IPS-20b (cell line): ENCODE data around the gene ZNF621.

Source experiments
- H3K27ac ChIP-seq: one replicate; pipeline ENCODE4 v1.5.1; 2013; ENCODE audit warnings: low read length
- H3K27me3 ChIP-seq: 2 replicates; pipeline ENCODE4 v1.6.1; 2013; ENCODE audit warnings: mild to moderate bottlenecking, low read length, inconsistent platforms; ENCODE audit not compliant: insufficient read depth
- H3K36me3 ChIP-seq: 2 replicates; pipeline ENCODE4 v1.6.1; 2013; ENCODE audit warnings: low read depth, mild to moderate bottlenecking, inconsistent platforms, low read length, moderate library complexity; ENCODE audit not compliant: insufficient read depth
- H3K4me1 ChIP-seq: 2 replicates; pipeline ENCODE4 v1.6.1; 2013; ENCODE audit warnings: mild to moderate bottlenecking, control low read depth, inconsistent platforms, low read length, moderate library complexity; ENCODE audit not compliant: insufficient read depth
- H3K4me3 ChIP-seq: 2 replicates; pipeline ENCODE4 v1.5.1; 2013; ENCODE audit warnings: mild to moderate bottlenecking, low read length, inconsistent platforms
- H3K9ac ChIP-seq: 2 replicates; pipeline ENCODE4 v1.6.1; 2013; ENCODE audit warnings: low read depth, mild to moderate bottlenecking, inconsistent platforms, low read length, moderate library complexity
- H3K9me3 ChIP-seq: 2 replicates; pipeline ENCODE4 v1.6.1; 2013; ENCODE audit warnings: mild to moderate bottlenecking, low read depth, low read length, inconsistent platforms; ENCODE audit not compliant: insufficient read depth

Gene ZNF621

GRCh38 chr3:40505599-40506462, 18.9 kb upstream of the ZNF621 start, which contains the start of gene ZNF620:
TSS of gene ZNF620 (plus strand) at chr3:40506039. CDS start at chr3:40506353, 314 bp downstream.
- H3K4me1 ChIP-seq = 0 out of 2 replicates have a peak, but pooled peaks cover 4% of the 10 kb centered on the region
- H3K27me3 ChIP-seq = no peaks in the 10 kb centered on the region
- H3K9me3 ChIP-seq = no peaks in the 10 kb centered on the region
- peak within 1 kb of the TSS; percentile 91 for H3K9ac ChIP-seq
- H3K36me3 ChIP-seq = peaks cover 24% of the 10 kb centered on the region; the same call in 1 of the 2 replicates
- no peak within 1 kb of the TSS for H3K27ac ChIP-seq
- H3K4me3 ChIP-seq = peak within 1 kb of the TSS; percentile 95

GRCh38 chr3:40511031-40511718, 13.6 kb upstream of the ZNF621 start:
- H3K4me3 ChIP-seq = no peak overlapping the region
- no peak overlapping the region for H3K9ac ChIP-seq
- H3K9me3 ChIP-seq = no peaks in the 10 kb centered on the region
- 0 out of 2 replicates have a peak, but pooled peaks cover 4% of the 10 kb centered on the region for H3K4me1 ChIP-seq
- no peak overlapping the region for H3K27ac ChIP-seq
- H3K36me3 ChIP-seq = peaks cover 66% of the 10 kb centered on the region
- H3K27me3 ChIP-seq = no peaks in the 10 kb centered on the region

GRCh38 chr3:40516201-40516600, 8.6 kb upstream of the ZNF621 start:
- H3K27me3 ChIP-seq = no peaks in the 10 kb centered on the region
- peaks cover 60% of the 10 kb centered on the region for H3K36me3 ChIP-seq
- H3K9ac ChIP-seq = no peak overlapping the region
- no peaks in the 10 kb centered on the region for H3K4me1 ChIP-seq
- H3K9me3 ChIP-seq = no peaks in the 10 kb centered on the region
- H3K27ac ChIP-seq = no peak overlapping the region
- H3K4me3 ChIP-seq = no peak overlapping the region

GRCh38 chr3:40518067-40518466, 6.7 kb upstream of the ZNF621 start:
- no peaks in the 10 kb centered on the region for H3K27me3 ChIP-seq
- peaks cover 44% of the 10 kb centered on the region for H3K36me3 ChIP-seq
- H3K4me1 ChIP-seq = no peaks in the 10 kb centered on the region
- H3K9ac ChIP-seq = no peak overlapping the region
- no peak overlapping the region for H3K27ac ChIP-seq
- H3K9me3 ChIP-seq = no peaks in the 10 kb centered on the region
- no peak overlapping the region for H3K4me3 ChIP-seq

- Histone ChIP-seq H3K9ac (no peak overlapping the region), H3K4me3 (no peak overlapping the region), H3K27ac (no peak overlapping the region), H3K27me3 (no peaks in the 10 kb centered on the region), H3K9me3 (no peaks in the 10 kb centered on the region), H3K4me1 (no peaks in the 10 kb centered on the region), H3K36me3 (peaks cover 44% of the 10 kb centered on the region)
Observed at GRCh38 chr3:40518848-40519247, 5.9 kb upstream of the ZNF621 start.

- Histone ChIP-seq H3K27me3 (no peaks in the 10 kb centered on the region), H3K4me3 (no peak overlapping the region), H3K9ac (no peak overlapping the region)
Observed at GRCh38 chr3:40521254-40521653, 3.5 kb upstream of the ZNF621 start.

GRCh38 chr3:40523781-40524180, 979 bp upstream of the ZNF621 start:
- Histone ChIP-seq H3K27me3 (no peaks in the 10 kb centered on the region), H3K9me3 (no peaks in the 10 kb centered on the region), H3K36me3 (peaks cover 14% of the 10 kb centered on the region), H3K27ac (no peak overlapping the region), H3K4me3 (peak overlapping the region; percentile 95), H3K4me1 (peaks cover 3% of the 10 kb centered on the region; the same call in 1 of the 2 replicates), H3K9ac (peak overlapping the region; percentile 94; the same call in 1 of the 2 replicates)

More at GRCh38 chr3:40521254-40521653, 3.5 kb upstream of the ZNF621 start:
- Histone ChIP-seq H3K27ac (no peak overlapping the region), H3K9me3 (no peaks in the 10 kb centered on the region), H3K4me1 (peaks cover 3% of the 10 kb centered on the region; the same call in 1 of the 2 replicates), H3K36me3 (peaks cover 21% of the 10 kb centered on the region)

- Histone ChIP-seq H3K27me3 (no peaks in the 10 kb centered on the region), H3K36me3 (peaks cover 18% of the 10 kb centered on the region), H3K27ac (peak overlapping the region; percentile 8), H3K9ac (peak overlapping the region; percentile 94), H3K9me3 (no peaks in the 10 kb centered on the region), H3K4me3 (peak overlapping the region; percentile 95), H3K4me1 (peaks cover 3% of the 10 kb centered on the region; the same call in 1 of the 2 replicates)
Observed at GRCh38 chr3:40524222-40524567, 565 bp upstream of the ZNF621 start.

GRCh38 chr3:40528426-40528825, 3.7 kb downstream of the ZNF621 start:
- Histone ChIP-seq H3K4me1 (peaks cover 3% of the 10 kb centered on the region; the same call in 1 of the 2 replicates), H3K27ac (no peak overlapping the region), H3K36me3 (peaks cover 59% of the 10 kb centered on the region), H3K9me3 (0 out of 2 replicates have a peak, but pooled peaks cover 3% of the 10 kb centered on the region), H3K9ac (no peak overlapping the region), H3K4me3 (no peak overlapping the region), H3K27me3 (no peaks in the 10 kb centered on the region)

- Histone ChIP-seq H3K36me3 (peaks cover 88% of the 10 kb centered on the region), H3K27me3 (no peaks in the 10 kb centered on the region), H3K4me1 (no peaks in the 10 kb centered on the region), H3K9ac (no peak overlapping the region), H3K27ac (no peak overlapping the region), H3K9me3 (0 out of 2 replicates have a peak, but pooled peaks cover 3% of the 10 kb centered on the region), H3K4me3 (no peak overlapping the region)
Observed at GRCh38 chr3:40532252-40532651, 7.5 kb downstream of the ZNF621 start.

GRCh38 chr3:40534283-40534682, 9.5 kb downstream of the ZNF621 start:
- Histone ChIP-seq H3K9ac (no peak overlapping the region), H3K36me3 (peaks cover 85% of the 10 kb centered on the region), H3K4me1 (no peaks in the 10 kb centered on the region), H3K27ac (no peak overlapping the region), H3K4me3 (no peak overlapping the region), H3K9me3 (peaks cover 10% of the 10 kb centered on the region; the same call in 1 of the 2 replicates), H3K27me3 (no peaks in the 10 kb centered on the region)
